ENCODE data around the gene OLFML3.

OLFML3 gene

DNA sequence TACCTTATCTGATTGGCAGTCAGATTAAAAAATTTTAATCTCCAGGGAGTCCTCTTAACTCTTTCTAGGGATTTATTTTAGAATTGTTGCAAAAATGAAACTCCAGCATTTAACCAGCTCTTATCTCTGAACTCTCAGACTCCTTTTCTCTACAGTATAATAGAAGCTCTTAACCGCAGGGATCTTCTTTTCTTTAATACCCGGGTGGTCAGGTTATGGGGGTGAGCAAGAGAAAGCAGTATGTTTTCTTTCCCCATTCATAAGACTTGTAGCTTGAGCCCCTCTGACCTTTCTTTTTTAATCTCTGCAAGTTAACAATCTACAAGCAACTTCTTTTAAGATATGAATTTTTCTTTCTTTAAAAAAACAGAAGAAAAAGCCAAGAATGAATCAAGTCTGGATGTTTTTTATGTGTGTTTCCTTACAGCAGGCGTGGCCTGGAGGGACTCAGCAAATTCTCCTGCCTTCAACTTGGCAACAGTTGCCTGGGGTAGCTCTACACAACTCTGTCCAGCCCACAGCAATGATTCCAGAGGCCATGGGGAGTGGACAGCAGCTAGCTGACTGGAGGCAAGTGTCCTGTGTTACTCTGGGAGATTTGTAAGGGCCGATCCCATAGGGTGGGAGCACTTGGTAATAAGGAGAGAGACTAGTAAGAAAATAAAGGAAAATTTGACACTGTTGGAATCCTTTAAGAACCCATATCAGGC, 13.4 kb upstream of the OLFML3 start:
- DNase-seq: no peak
- Histone ChIP-seq H4K20me1 (ENCODE audit: insufficient read depth, low read length) (no peaks in the 10 kb centered on the region), H3K27ac (ENCODE audit: low read length) (no peak overlapping the region), H3K36me3 (replicated peaks; ENCODE audit: insufficient read depth, low read length) (no peaks in the 10 kb centered on the region; the same call in 1 of the 2 replicates), H3K4me1 (ENCODE audit: low read length) (no peaks in the 10 kb centered on the region), H3K9me3 (replicated peaks; ENCODE audit: insufficient read depth, low read length) (no peaks in the 10 kb centered on the region), H3F3A (ENCODE audit: insufficient read depth, low read length) (no peaks in the 10 kb centered on the region), H3K9ac (ENCODE audit: low read length) (no peak overlapping the region), H3K79me2 (ENCODE audit: low read length) (no peaks in the 10 kb centered on the region), H3K9me2 (replicated peaks; ENCODE audit: insufficient read depth, low read length) (no peaks in the 10 kb centered on the region), H3K4me3 (ENCODE audit: low read length) (no peak overlapping the region), H3K27me3 (replicated peaks; ENCODE audit: insufficient read depth, low read length) (no peaks in the 10 kb centered on the region), H3K4me2 (ENCODE audit: low read depth, low read length) (no peak overlapping the region), H2AFZ (ENCODE audit: low read length) (no peak overlapping the region)
- TF ChIP-seq, protein P1, sequence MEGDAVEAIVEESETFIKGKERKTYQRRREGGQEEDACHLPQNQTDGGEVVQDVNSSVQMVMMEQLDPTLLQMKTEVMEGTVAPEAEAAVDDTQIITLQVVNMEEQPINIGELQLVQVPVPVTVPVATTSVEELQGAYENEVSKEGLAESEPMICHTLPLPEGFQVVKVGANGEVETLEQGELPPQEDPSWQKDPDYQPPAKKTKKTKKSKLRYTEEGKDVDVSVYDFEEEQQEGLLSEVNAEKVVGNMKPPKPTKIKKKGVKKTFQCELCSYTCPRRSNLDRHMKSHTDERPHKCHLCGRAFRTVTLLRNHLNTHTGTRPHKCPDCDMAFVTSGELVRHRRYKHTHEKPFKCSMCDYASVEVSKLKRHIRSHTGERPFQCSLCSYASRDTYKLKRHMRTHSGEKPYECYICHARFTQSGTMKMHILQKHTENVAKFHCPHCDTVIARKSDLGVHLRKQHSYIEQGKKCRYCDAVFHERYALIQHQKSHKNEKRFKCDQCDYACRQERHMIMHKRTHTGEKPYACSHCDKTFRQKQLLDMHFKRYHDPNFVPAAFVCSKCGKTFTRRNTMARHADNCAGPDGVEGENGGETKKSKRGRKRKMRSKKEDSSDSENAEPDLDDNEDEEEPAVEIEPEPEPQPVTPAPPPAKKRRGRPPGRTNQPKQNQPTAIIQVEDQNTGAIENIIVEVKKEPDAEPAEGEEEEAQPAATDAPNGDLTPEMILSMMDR (IDR thresholded peaks at IDR 0.05; ENCODE audit: low read length): no peak
- TF ChIP-seq EZH2phosphoT487 (IDR thresholded peaks at IDR 0.05; ENCODE audit: low read length): no peak

DNA sequence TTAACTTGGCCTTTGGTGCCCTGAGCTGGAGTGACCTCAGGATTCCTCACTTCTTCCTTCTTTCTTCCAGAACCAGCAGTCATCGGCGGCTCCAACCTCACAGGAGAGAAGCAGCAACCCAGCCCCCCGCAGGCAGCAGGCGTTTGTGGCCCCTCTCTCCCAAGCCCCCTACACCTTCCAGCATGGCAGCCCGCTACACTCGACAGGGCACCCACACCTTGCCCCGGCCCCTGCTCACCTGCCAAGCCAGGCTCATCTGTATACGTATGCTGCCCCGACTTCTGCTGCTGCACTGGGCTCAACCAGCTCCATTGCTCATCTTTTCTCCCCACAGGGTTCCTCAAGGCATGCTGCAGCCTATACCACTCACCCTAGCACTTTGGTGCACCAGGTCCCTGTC, 6.3 kb upstream of the OLFML3 start:
- no peaks in the 10 kb centered on the region for H3K27me3 ChIP-seq (replicated peaks; ENCODE audit: insufficient read depth, low read length)
- no peak overlapping the region for H3K9ac ChIP-seq (ENCODE audit: low read length)
- H3K9me2 ChIP-seq (replicated peaks; ENCODE audit: insufficient read depth, low read length): no peaks in the 10 kb centered on the region
- H3K36me3 ChIP-seq (replicated peaks; ENCODE audit: insufficient read depth, low read length): no peaks in the 10 kb centered on the region
- no peak overlapping the region for H3K4me2 ChIP-seq (ENCODE audit: low read depth, low read length)
- no peaks in the 10 kb centered on the region for H3K79me2 ChIP-seq (ENCODE audit: low read length)
- H3F3A ChIP-seq (ENCODE audit: insufficient read depth, low read length): no peaks in the 10 kb centered on the region
- no peak overlapping the region for H2AFZ ChIP-seq (ENCODE audit: low read length)
- no peaks in the 10 kb centered on the region; the same call in 1 of the 2 replicates for H4K20me1 ChIP-seq (ENCODE audit: insufficient read depth, low read length)
- H3K4me1 ChIP-seq (ENCODE audit: low read length): no peaks in the 10 kb centered on the region
- TF ChIP-seq, protein P1 (IDR thresholded peaks at IDR 0.05; ENCODE audit: low read length): no peak
- TF ChIP-seq EZH2 (optimal IDR thresholded peaks at IDR 0.05; ENCODE audit: low read depth, low read length) (no peak), EZH2phosphoT487 (IDR thresholded peaks at IDR 0.05; ENCODE audit: low read length) (no peak)
- no peak overlapping the region for H3K27ac ChIP-seq (ENCODE audit: low read length)
- H3K4me3 ChIP-seq (ENCODE audit: low read length): no peak overlapping the region
- no peak for DNase-seq
- H3K9me3 ChIP-seq (replicated peaks; ENCODE audit: insufficient read depth, low read length): no peaks in the 10 kb centered on the region

DNA sequence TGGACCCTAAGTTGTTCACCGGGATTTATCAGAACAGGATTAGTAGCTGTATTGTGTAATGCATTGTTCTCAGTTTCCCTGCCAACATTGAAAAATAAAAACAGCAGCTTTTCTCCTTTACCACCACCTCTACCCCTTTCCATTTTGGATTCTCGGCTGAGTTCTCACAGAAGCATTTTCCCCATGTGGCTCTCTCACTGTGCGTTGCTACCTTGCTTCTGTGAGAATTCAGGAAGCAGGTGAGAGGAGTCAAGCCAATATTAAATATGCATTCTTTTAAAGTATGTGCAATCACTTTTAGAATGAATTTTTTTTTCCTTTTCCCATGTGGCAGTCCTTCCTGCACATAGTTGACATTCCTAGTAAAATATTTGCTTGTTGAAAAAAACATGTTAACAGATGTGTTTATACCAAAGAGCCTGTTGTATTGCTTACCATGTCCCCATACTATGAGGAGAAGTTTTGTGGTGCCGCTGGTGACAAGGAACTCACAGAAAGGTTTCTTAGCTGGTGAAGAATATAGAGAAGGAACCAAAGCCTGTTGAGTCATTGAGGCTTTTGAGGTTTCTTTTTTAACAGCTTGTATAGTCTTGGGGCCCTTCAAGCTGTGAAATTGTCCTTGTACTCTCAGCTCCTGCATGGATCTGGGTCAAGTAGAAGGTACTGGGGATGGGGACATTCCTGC, 3.9 kb upstream of the OLFML3 start:
- Histone ChIP-seq H3K27me3 (replicated peaks; ENCODE audit: insufficient read depth, low read length) (no peaks in the 10 kb centered on the region), H3K36me3 (replicated peaks; ENCODE audit: insufficient read depth, low read length) (no peaks in the 10 kb centered on the region), H3F3A (ENCODE audit: insufficient read depth, low read length) (no peaks in the 10 kb centered on the region), H3K9me2 (replicated peaks; ENCODE audit: insufficient read depth, low read length) (no peaks in the 10 kb centered on the region), H3K4me2 (ENCODE audit: low read depth, low read length) (no peak overlapping the region), H3K79me2 (ENCODE audit: low read length) (no peaks in the 10 kb centered on the region), H2AFZ (ENCODE audit: low read length) (no peak overlapping the region), H3K9me3 (replicated peaks; ENCODE audit: insufficient read depth, low read length) (no peaks in the 10 kb centered on the region), H3K4me3 (ENCODE audit: low read length) (no peak overlapping the region), H3K9ac (ENCODE audit: low read length) (no peak overlapping the region), H3K27ac (ENCODE audit: low read length) (no peak overlapping the region), H3K4me1 (ENCODE audit: low read length) (no peaks in the 10 kb centered on the region), H4K20me1 (ENCODE audit: insufficient read depth, low read length) (no peaks in the 10 kb centered on the region; the same call in 1 of the 2 replicates)
- TF ChIP-seq EZH2phosphoT487 (IDR thresholded peaks at IDR 0.05; ENCODE audit: low read length) (no peak), EZH2 (optimal IDR thresholded peaks at IDR 0.05; ENCODE audit: low read depth, low read length) (no peak)
- TF ChIP-seq, protein P1 (IDR thresholded peaks at IDR 0.05; ENCODE audit: low read length): no peak
- DNase-seq: no peak

All from MM.1S (cell line).